Endometrial microvascular endothelial cells (primary cell): ENCODE data around the gene CNTN1. TPM values are rescaled to one million over a fixed set of nuclear protein-coding genes. Genes with fewer than 3 reads are reported as not detected.

Experiments
- in situ Hi-C: cut with HindIII; loops from 2 replicates; pipeline ENCODE4 v1.10.0; 2017; ENCODE audit warnings: low sequenced_read_pairs, low pct_unique_long_range_greater_than_20kb; ENCODE audit errors: inconsistent ontology term
- total RNA-seq: library from RNA; depleted of rRNA; stranded (reverse); fragments of >200 nt; gene quantifications from one replicate; pipeline ENCODE4 v1.2.3, GENCODE V29; 2015; ENCODE audit errors: inconsistent ontology term

CNTN1 gene
- total RNA-seq, 1 donor from 2014 or later: under 0.01 TPM

DNA sequence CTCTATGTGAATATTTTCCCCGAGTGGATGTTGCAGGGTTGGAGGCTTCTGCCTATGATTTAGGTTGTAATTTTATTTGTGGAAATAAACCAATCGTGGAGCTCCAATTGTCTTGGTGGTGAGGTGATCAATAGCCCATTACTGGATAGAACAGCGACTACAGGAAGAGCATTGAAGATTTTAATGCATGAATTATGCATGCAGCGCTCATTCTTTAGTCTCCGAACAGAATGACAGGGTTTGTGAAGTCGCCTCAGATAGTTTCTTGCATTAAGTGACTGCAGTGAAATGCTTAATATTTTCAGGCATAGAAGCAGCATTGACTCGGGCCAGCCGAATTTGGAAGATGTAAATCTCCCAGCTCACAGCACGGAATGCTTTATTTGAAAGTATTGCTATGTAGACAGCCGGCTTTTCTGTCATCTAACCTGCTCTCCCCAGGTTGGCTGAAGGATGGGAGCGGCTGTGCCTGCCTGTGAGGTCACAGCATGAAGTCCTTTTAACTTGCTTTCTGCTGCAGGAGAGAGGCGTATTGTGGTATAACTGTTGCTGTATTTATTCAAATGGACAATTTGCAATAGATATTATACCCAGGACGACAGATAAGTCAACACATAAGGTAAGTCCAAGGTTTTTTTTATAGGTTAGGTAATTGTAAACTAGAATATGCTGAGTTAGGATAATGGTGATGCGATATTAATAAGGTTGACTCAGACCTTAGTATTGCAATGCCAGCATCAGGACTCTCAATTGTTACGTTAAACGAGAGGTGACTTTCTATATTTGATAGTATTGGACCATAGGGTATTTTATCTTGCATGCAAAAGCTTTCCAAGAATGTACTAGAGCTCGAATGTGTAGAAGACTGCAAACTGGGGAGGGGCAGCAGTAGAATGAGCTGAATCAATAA lies 135.7 kb downstream of the CNTN1 start:
- in situ Hi-C loops: no loop called here

DNA sequence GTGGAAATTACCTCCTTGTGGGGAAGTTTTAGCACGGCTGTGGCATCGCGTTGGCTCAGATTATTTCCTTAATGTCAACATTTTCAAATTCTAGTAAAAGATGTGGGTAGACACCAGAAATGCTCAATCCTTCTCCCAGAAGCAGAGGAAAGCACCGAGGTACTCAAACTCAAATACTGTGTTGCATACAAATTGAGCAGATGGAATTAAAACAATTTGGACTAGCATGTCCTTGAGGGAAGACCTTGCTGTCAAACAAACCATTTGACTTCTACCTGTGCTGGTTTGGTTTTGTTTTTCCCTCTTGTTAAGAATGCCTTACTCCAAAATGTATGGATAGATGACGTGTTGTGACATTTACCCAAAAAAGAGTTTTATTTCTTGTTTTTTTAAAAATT lies 136.4 kb downstream of the CNTN1 start:
- in situ Hi-C loops: no loop called here

DNA sequence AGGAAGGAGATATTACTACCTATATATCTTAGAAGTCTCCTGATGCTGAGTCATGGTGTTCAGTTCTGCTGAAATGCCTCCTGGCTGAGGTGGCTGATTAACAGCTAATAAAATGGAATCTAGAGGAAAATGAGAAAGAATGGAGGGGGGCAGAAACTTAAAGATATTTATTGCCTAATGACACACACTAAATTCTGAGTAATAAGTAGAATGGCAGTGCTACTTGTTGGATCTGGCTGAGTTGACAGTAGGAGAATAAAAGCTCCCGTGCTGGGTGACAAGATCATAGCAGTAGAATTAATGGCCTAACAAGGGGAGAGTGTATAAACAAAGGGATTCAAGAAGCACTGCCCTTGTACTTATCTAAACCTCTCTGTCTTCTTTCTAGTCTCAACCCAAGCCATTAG lies 137.5 kb downstream of the CNTN1 start:
- in situ Hi-C loops: no loop called here

DNA sequence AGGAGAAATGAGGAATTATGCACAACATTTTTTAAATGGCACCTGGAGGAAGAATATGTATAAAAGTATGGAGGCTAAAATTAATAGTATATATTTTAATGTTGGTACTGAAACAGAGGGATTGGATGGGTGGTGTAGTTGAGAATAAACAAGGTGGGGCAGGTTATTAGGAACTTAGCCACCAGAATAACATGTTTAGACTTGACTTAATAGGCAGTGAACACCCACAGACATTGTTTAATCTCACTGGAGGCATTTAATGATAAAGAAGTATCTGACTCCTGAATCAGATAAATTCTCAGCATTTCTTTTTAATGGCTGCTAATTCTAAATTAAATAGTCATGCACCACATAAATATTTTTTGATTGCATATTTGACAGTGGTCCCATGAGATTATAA lies 139.7 kb downstream of the CNTN1 start:
- in situ Hi-C loops: no loop called here

DNA sequence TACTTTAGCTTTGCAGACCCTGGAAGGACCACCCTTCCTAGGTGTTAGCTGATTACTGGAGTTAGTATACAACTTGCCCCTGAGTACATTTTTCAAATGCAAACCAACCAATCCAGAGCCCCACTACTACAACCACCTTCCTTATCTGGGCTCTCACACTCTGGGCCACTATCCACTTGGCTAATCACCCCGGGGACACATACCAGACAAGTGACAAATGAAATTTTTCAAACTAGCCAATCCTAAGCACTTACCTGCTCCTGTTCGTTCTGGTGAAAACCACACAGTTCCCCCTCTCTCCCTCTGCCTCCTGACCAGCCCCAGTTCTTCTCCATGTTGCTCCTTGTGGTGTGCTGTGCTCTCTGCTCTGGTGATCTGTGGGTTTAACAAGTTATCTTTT lies 140.4 kb downstream of the CNTN1 start:
- in situ Hi-C loops: no loop called here

DNA sequence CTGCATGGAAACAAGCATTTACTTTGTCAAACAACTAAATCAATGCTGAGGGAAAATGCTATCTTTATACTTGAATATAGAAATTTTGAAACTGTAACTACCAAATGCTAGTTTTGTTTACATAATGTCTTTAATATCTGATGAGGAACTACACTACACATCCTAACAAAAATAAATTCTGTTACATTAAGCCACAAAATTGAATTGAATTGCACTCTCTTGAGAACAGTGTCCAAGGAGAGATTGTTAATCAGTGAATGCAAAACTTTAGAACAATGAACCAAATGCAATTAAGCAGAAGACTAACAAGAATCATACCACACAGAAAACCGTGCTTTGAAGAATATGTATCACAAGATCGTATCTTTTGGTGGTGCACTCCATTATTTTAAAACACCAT lies 141.6 kb downstream of the CNTN1 start:
- in situ Hi-C loops: no loop called here

DNA sequence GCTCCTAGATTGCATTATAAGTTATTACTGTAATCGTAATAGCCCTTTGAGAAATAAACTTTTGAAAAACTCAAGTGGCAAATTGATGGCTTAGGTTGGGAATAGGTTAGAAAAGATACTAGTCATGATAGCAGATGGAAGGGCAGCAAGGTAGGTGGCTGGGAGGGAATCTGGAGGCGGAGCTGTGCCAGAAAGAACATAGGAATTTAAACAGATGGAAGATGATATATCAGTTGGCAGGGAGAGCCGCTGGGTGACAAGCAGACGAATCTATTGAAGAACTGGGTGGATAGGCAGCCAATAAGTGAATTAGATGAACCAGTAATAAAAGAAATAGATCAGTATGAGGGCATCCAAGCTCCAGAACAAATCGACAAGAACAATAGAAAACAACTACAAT lies 142.1 kb downstream of the CNTN1 start:
- in situ Hi-C loops: no loop called here

DNA sequence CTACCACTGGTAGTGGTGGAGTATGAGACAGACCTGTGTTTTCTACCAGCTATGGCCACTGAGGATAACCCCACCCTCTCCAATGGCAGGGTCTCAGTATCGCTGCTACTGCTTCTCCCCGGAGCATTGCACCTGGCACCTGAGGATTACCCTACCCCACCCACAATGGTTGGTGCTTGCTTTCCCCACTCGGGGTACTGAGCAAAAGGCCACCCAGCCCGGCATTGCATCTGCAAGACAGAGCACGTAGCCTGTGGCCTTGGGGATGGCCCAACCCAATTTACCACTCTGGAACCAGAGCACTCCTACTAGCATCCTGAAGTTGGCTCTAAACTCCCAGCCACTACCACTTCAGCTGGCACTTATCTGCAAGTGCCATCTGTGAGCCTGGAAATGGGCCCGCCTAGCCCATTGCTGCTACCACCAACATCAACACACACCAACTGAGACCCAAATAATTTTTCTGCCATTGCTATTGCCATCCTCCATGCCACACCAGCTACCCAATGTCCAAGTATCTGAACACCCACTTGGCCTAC lies 145.7 kb downstream of the CNTN1 start:
- in situ Hi-C loops: no loop called here

DNA sequence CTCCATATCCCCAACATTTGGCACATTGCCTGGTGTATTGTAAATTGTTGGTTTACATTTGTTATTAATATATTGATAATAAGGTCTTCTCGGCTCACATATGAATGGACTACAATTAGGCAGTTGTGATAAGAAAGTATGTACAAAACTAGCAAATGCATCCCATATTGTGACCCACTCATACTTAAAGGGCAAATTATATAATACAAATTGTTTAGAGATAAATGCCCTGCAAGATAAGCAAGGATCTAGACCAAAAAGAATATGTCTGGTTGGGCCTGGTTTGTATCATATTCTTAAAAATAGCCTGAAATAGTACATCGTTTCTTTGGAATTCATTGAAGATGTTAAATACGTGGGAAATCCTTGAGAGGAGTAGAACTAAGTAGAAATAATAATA lies 151.3 kb downstream of the CNTN1 start:
- in situ Hi-C loops: no loop called here

DNA sequence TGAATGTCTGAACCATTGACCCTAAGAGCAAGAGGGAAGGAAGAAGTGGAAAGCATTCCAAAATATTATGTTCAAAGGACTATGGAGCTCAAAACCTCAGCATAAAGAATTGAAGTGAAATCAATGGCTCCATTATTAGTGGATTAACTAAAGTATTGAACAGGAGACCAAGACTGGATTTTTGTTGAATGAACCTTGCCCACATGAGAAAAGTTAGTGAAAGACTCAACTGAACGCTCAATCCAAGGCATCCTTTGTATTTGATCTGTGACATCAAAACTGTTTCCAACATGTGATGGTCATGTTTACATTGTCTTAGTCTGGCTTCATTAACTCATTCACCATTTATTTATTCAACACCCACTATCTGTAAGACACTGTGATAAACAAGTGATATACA lies 161.0 kb downstream of the CNTN1 start:
- in situ Hi-C loops: no loop called here

DNA sequence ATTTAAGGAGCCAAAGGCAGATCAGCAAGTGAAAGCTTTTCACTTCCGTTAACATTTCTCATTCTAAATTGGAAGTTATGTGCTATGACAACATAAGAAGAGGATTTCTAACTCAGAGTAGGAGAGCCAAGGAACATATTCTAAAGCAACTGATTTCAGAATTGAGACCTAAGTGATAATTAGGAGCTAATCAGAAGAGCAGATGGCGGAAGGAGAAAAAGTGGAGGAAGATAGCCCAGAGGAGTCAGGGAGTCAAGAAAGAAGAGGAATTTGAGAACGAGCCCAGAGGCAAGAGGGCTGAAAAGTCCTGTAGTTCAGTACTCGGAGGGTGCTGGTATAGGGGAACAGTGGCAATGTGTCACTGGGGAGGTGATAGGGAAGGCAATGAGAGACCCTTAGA lies 162.4 kb downstream of the CNTN1 start:
- in situ Hi-C loops: no loop called here

DNA sequence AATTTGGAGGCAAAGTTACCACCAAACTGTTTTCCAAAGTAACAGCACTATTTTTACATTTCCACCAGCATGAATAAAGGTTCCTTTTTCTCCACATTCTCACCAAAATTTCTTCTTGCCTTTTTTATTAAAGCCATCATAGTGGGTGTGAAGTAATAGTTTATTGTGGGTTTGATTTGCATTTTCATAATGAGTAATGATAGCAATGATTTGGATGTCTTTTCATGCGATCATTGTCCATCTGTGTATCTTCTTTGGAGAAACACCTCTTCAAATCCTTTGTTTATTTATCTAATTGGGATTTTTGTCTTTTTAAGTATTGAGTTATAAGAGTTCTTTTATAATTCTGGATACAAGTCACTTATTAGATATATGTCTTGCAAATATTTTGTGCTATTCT lies 172.7 kb downstream of the CNTN1 start:
- in situ Hi-C loops: no loop called here

DNA sequence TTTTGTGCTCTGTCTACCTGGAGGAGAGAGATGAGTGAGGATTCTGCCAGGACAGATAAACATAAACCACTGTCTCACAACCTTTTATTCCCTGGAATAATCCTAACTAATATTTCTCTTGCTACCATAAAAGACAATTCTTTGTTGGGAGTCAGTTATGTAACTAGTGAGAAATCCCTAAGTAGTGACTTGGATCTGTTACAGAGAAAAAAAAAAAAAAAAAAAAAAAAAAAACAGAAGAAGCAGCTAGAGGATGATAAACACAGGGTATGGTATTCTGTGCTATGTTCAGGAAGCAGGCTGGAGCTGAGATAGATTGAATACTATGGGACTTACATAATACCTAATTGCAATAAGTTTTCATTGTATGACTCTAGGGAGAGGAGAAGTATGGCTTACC lies 178.7 kb downstream of the CNTN1 start:
- in situ Hi-C loops: no loop called here

DNA sequence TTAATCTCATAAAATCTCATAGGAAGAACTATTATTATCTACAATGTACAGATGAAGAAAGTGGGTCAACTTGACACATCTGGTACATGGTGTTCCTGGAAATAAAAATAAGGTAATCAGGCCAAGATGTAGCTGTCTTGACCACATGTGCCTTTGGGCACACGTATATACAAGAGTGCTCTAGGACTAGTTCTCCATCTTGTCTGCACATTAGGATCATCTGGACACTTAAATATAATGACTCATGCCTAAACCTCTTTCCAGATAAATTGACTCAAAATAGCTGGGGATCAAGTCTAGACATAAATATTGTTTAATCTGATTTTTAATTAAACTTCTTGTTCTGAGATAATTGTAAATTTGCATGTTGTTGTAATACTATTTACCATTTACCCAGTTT lies 182.6 kb downstream of the CNTN1 start:
- in situ Hi-C loops: no loop called here

DNA sequence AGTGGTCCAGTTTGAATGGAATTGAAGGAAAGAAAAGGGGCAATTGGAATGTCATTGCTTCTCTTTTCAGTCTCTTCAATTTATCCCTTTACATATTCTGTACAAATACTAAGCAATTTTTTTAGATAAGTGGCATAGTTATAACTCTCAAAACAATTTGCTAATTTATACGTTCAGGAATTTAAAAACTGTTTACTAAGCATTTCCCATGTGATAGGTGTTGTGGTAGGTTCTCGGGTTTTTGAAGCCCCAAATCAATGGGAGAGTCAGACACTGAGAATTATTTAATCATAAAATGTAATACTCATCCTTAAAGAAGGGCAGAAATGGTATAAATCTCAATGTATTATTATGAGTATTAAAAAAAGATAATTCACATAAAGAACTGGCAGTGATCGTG lies 197.1 kb downstream of the CNTN1 start:
- in situ Hi-C loops: no loop called here

DNA sequence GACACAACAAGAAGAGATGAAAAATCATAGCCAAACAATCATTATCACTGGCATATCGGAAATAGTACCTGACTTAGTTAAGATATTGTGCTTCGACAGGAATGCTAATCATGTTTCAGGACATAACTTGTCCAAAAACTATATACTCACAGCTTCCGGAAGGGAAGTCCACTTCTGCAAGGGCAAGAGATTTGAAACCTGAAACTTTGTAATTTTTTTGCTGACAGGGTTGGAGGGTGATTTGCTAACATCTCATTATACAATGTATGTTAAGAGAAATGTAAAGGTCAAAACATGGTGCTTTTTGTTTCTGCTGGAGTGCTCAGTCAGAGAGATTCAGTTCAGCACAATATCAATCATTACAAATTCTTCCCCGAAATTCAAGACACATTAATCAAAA lies 200.3 kb downstream of the CNTN1 start:
- in situ Hi-C loops: no loop called here

DNA sequence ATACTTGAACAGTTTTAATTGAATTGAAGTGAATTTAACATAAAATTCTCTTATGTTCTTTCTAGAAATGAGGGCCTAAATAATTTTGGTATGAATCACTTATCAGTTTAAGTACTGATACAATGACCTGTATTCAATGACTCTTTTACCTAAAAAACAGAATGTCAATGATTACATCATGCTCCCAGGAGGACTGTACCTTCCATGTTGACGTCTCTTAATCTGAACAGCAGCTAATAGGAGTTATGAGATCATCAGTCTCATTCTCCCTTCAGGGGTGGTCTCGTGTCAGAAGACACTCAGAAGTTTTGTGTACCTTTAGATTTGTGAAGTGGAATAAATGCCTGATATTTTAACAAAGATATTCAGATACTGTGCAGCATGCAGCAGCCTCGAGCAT lies 206.3 kb downstream of the CNTN1 start:
- in situ Hi-C loops: no loop called here

DNA sequence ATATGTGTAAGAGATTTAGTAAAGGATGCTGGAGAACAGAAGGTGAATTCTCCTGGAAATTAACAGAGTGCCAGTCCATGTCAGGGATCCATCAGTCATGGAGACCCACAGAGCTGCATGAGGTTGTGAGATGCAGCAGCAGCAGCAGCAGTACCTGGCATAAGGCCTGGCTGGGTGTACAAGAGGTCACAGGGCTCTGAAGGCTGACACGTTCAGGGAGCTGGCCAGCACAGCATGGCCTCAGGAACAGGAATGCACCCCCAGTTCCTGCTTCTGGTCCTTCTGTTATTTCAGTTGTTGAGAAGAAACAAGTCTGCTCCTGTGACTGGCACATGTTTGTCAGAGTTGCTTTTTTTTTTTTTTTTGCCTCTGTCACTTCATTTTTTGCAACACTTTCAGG lies 210.8 kb downstream of the CNTN1 start:
- in situ Hi-C loops: no loop called here

DNA sequence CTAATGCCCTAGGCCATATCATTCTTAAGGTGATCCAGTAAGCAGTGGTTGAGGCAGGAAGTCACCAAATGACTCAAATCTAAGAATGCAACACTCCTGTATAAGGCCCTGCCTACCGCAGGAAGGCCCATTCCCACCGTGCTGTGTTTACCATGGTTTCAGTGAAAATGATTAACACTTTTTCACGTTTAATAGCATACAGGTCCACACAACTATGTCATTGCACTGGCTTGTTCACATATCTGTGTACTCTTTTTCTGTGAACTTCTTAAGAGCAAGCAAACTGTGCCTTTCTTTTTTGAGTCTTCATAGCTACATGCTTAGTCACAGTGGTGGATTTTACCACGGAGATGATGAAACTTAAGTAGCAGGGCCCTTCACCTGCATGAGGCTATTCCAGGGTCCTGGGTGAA lies 214.9 kb downstream of the CNTN1 start:
- in situ Hi-C loops: no loop called here

DNA sequence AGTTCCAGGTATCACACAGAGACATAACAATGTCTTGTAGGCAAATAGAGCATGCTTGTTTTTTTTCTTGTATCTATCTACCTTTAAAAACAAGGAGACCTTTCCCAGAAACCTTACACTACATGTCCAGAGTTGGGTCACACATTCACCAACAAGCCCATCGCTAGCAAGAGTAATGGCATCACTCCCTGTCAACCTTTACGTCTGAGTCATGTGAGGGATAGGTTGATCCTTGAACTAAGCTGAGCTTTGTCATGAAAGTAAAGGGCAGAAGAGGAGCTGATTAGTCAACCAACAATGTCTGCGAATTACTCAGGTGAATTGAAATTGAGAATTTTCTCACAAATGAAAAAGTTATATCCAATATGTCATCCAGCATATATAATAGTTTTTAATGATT lies 219.4 kb downstream of the CNTN1 start:
- in situ Hi-C loops: no loop called here

DNA sequence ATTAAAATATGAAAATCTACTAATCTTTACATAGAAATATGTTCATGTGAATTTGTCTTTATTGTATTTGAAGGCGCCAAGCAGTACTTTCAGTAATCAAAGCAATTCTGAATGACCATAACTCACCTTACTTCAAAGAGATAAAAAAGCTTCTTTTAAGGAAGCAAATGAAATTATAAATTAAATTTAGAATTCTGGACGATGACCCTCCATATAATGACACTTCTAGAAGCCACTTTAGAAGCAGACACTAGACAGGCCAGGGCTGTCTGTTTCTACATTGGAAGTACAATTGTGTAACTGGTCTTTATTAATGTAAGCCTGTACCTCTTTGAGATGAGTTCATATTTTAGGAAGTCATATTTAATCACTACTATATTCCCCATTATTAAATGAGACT lies 222.9 kb downstream of the CNTN1 start:
- in situ Hi-C loops: no loop called here
